ENCODE results near the gene GRAMD4.

GRAMD4 gene

DNA sequence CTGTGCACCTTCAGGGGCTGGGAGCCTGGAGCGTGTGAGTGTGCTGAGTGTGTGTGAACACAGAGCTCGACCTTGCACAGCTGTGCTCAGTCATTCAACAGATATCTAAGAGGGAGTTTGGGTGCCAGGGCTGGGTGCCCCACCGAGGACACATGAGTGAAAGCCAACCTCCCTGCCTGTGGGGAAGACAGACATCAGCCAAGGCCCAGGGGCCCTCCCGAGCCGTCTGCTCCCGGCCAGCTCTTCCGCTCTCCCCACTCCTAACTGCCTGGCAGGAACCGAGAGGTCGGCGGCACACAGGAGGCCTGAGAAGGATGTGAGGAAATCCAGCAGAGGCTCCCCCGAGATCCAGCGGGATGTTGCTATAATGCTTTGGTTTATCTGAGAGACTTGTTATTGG lies 85.9 kb downstream of the GRAMD4 start:
- TF ChIP-seq CTCF (conservative IDR thresholded peaks at IDR 0.05; ENCODE audit: low read depth): no peak
- CTCF ChIA-PET: interaction anchor here (0.7 kb wide), 1 partner anchor 33 kb away, joined by 4 read pairs; no protein-coding TSS in a partner anchor
- POLR2A ChIA-PET (ENCODE audit: low non-redundant PET): no interaction called here
- H3K27ac ChIP-seq: 0 out of 2 replicates have a peak overlapping the region, but pooled peaks have one; percentile 4
- DNase-seq (ENCODE audit: low spot score): no peak

GRCh38 chr22:46707305-46707704 lies 87.1 kb downstream of the GRAMD4 start:
- ChIA-PET POLR2A (ENCODE audit: low non-redundant PET) (no interaction called here), CTCF (no interaction called here)
- no peak for TF ChIP-seq CTCF (conservative IDR thresholded peaks at IDR 0.05; ENCODE audit: low read depth)
- DNase-seq (ENCODE audit: low spot score): no peak
- no peak overlapping the region for H3K27ac ChIP-seq

DNA sequence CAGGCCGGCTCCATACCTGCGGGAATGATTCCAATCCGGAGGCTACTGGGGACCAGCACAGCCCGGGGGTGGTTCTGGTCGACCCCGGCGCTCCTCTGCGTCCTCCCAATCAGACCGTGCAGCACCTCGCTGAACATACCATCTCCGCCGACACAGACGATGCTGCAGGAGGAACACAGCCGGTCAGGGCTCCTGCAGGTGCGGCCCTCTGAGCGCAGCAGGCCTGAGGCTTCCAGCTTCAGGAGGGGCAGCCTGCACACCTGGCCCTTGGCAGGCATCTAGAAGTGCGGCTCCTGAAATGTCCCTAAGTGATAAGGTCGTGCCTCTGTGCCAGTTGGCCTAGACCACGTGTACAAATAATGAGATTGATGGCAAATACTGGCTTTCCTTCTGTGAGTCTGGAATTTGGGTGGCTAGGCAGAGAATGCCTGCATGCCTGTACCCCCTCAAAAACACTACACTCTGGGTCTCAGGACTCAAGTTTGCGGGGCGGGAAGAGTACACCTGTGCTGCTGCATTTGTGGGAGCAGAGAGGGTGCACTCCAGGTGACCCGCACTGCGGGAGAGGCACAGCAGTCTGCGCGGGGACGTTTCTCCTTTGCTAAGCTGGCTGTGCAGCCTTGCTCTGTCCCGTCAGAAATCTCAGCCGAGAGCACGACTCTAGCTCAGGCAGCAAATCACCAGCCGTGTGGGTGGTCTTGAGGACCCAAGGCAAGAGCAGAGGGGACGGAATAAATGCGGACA lies 87.8 kb downstream of the GRAMD4 start:
- CTCF ChIA-PET: interaction anchor here (0.7 kb wide), 1 partner anchor 111 kb away, joined by 4 read pairs; no protein-coding TSS in a partner anchor
- DNase-seq (ENCODE audit: low spot score): no peak
- POLR2A ChIA-PET (ENCODE audit: low non-redundant PET): no interaction called here
- no peak overlapping the region for H3K27ac ChIP-seq
- no peak for TF ChIP-seq CTCF (conservative IDR thresholded peaks at IDR 0.05; ENCODE audit: low read depth)

GRCh38 chr22:46708766-46709330 lies 88.7 kb downstream of the GRAMD4 start:
- DNase-seq (ENCODE audit: low spot score): no peak
- ChIA-PET POLR2A (ENCODE audit: low non-redundant PET) (no interaction called here), CTCF (no interaction called here)
- no peak for TF ChIP-seq CTCF (conservative IDR thresholded peaks at IDR 0.05; ENCODE audit: low read depth)
- no peak overlapping the region for H3K27ac ChIP-seq

DNA sequence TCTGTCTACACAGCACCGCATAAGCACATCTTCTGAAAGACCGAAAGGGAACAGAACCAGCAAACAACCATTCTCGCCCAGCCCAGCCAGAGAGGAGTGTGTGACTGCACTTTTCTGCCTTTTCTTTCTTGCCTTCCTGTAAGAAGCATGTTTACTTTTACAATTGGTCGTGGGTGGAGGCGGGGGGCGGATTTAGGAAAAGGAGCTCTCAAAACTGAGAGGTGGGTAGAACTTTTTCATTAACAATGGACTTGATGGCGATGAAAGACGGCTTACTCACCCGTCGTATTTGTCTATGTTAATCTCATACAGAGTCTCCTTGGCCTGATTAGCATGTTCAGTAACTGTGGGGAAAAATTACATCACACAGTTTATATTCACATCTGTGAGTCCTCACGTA lies 90.6 kb downstream of the GRAMD4 start:
- POLR2A ChIA-PET (ENCODE audit: low non-redundant PET): no interaction called here
- CTCF ChIA-PET: no interaction called here
- DNase-seq (ENCODE audit: low spot score): no peak
- TF ChIP-seq CTCF (conservative IDR thresholded peaks at IDR 0.05; ENCODE audit: low read depth): no peak
- no peak overlapping the region for H3K27ac ChIP-seq

- H3K27ac ChIP-seq: no peak overlapping the region
- TF ChIP-seq CTCF (conservative IDR thresholded peaks at IDR 0.05; ENCODE audit: low read depth): no peak
- CTCF ChIA-PET: no interaction called here
- no peak for DNase-seq (ENCODE audit: low spot score)
- POLR2A ChIA-PET (ENCODE audit: low non-redundant PET): no interaction called here
Measured at GRCh38 chr22:46712288-46712687, 92.1 kb downstream of the GRAMD4 start.

Measured in RWPE1 (cell line).